ENCODE data around the gene ZNF646.
A peak's percentile ranks its signal among the peaks of the same experiment; 100 is the strongest.

Gene ZNF646

GRCh38 chr16:31112711-31113110 is 38.5 kb downstream of the ZNF646 start:
- no peak overlapping the region for H2AFZ ChIP-seq (ENCODE audit: insufficient read depth, low read length, poor library complexity)
- no peak overlapping the region for H3K4me3 ChIP-seq (ENCODE audit: low read depth, low read length)
- H3K27ac ChIP-seq (ENCODE audit: low read depth, low read length), result no peak overlapping the region
- no CpG with 5 or more reads among the region's 2 CpGs for WGBS (ENCODE audit: extremely low coverage, insufficient coverage, insufficient read length)
- H3K79me1 ChIP-seq (ENCODE audit: low read length), result peaks cover 8% of the 10 kb centered on the region
- peaks cover 1% of the 10 kb centered on the region for H3K9me3 ChIP-seq (ENCODE audit: insufficient read depth, low read depth, low read length)
- no peak overlapping the region for H2BK120ac ChIP-seq (ENCODE audit: insufficient read depth, low read length, poor library complexity)
- H4K12ac ChIP-seq (ENCODE audit: low read depth, low read length), result no peak overlapping the region
- no peak for DNase-seq
- H3K14ac ChIP-seq (ENCODE audit: low read length), result no peak overlapping the region
- no peak overlapping the region for H4K8ac ChIP-seq (ENCODE audit: low read depth, low read length)
- no peak overlapping the region for H3K4ac ChIP-seq (ENCODE audit: low read depth, low read length)
- H2AK5ac ChIP-seq (ENCODE audit: low read length), result no peak overlapping the region
- no peak overlapping the region for H2BK12ac ChIP-seq (ENCODE audit: low read length)
- H4K91ac ChIP-seq (ENCODE audit: low read depth, low read length), result no peak overlapping the region
- H3K79me2 ChIP-seq (ENCODE audit: control insufficient read depth, insufficient read depth, low read length, poor library complexity), result peaks cover 6% of the 10 kb centered on the region
- H3K23ac ChIP-seq (ENCODE audit: low read length), result no peak overlapping the region
- H3K36me3 ChIP-seq (ENCODE audit: control insufficient read depth in 1 of 2, insufficient read depth in 2 of 2, low read length in 2 of 2), result peaks cover 36 to 40% of the 10 kb centered on the region in 2 experiments
- no peak overlapping the region for H3K18ac ChIP-seq (ENCODE audit: low read length)
- peaks cover 2 to 13% of the 10 kb centered on the region in 2 experiments for H3K4me1 ChIP-seq (ENCODE audit: control insufficient read depth in 1 of 2, insufficient read depth in 2 of 2, low read length in 2 of 2)
- no peaks in the 10 kb centered on the region for H3K27me3 ChIP-seq (ENCODE audit: insufficient read depth, low read length)
- H3K4me2 ChIP-seq (ENCODE audit: low read length), result no peak overlapping the region
- H3K9ac ChIP-seq (ENCODE audit: low read length), result no peak overlapping the region
- no peak overlapping the region for H2BK5ac ChIP-seq (ENCODE audit: low read depth, low read length, poor library complexity)

GRCh38 chr16:31113121-31114120 is 39.2 kb downstream of the ZNF646 start:
- H2BK12ac ChIP-seq (ENCODE audit: low read length), result no peak overlapping the region
- peaks cover 6 to 13% of the 10 kb centered on the region in 2 experiments for H3K4me1 ChIP-seq (ENCODE audit: control insufficient read depth in 1 of 2, insufficient read depth in 2 of 2, low read length in 2 of 2)
- H4K12ac ChIP-seq (ENCODE audit: low read depth, low read length), result no peak overlapping the region
- DNase-seq, result peak; percentile 58 to 80
- no peak overlapping the region for H3K9ac ChIP-seq (ENCODE audit: low read length)
- no peak overlapping the region for H2AK5ac ChIP-seq (ENCODE audit: low read length)
- H3K79me1 ChIP-seq (ENCODE audit: low read length), result peaks cover 10% of the 10 kb centered on the region
- H3K23ac ChIP-seq (ENCODE audit: low read length), result no peak overlapping the region
- no peak overlapping the region for H2BK5ac ChIP-seq (ENCODE audit: low read depth, low read length, poor library complexity)
- no peak overlapping the region for H2AFZ ChIP-seq (ENCODE audit: insufficient read depth, low read length, poor library complexity)
- no peaks in the 10 kb centered on the region for H3K27me3 ChIP-seq (ENCODE audit: insufficient read depth, low read length)
- H3K9me3 ChIP-seq (ENCODE audit: insufficient read depth, low read depth, low read length), result peaks cover 1% of the 10 kb centered on the region
- H3K4me3 ChIP-seq (ENCODE audit: low read depth, low read length), result no peak overlapping the region
- no peak overlapping the region for H3K4me2 ChIP-seq (ENCODE audit: low read length)
- no peak overlapping the region for H4K91ac ChIP-seq (ENCODE audit: low read depth, low read length)
- no peak overlapping the region for H3K27ac ChIP-seq (ENCODE audit: low read depth, low read length)
- H3K4ac ChIP-seq (ENCODE audit: low read depth, low read length), result no peak overlapping the region
- H3K14ac ChIP-seq (ENCODE audit: low read length), result no peak overlapping the region
- no CpG with 5 or more reads among the region's 5 CpGs for WGBS (ENCODE audit: extremely low coverage, insufficient coverage, insufficient read length)
- no peak overlapping the region for H2BK120ac ChIP-seq (ENCODE audit: insufficient read depth, low read length, poor library complexity)
- H3K18ac ChIP-seq (ENCODE audit: low read length), result no peak overlapping the region
- H3K36me3 ChIP-seq (ENCODE audit: control insufficient read depth in 1 of 2, insufficient read depth in 2 of 2, low read length in 2 of 2), result peaks cover 36 to 40% of the 10 kb centered on the region in 2 experiments
- no peak overlapping the region for H4K8ac ChIP-seq (ENCODE audit: low read depth, low read length)
- peaks cover 6% of the 10 kb centered on the region for H3K79me2 ChIP-seq (ENCODE audit: control insufficient read depth, insufficient read depth, low read length, poor library complexity)

- Histone ChIP-seq H3K23ac (ENCODE audit: low read length) (no peak overlapping the region), H3K27me3 (ENCODE audit: insufficient read depth, low read length) (no peaks in the 10 kb centered on the region), H2BK120ac (ENCODE audit: insufficient read depth, low read length, poor library complexity) (no peak overlapping the region), H3K79me2 (ENCODE audit: control insufficient read depth, insufficient read depth, low read length, poor library complexity) (peaks cover 2% of the 10 kb centered on the region), H3K9me3 (ENCODE audit: insufficient read depth, low read depth, low read length) (peaks cover 1% of the 10 kb centered on the region), H2AFZ (ENCODE audit: insufficient read depth, low read length, poor library complexity) (no peak overlapping the region), H3K79me1 (ENCODE audit: low read length) (peaks cover 7% of the 10 kb centered on the region), H3K4me1 (ENCODE audit: control insufficient read depth in 1 of 2, insufficient read depth in 2 of 2, low read length in 2 of 2) (peaks cover 6 to 7% of the 10 kb centered on the region in 2 experiments), H3K9ac (ENCODE audit: low read length) (no peak overlapping the region), H4K91ac (ENCODE audit: low read depth, low read length) (no peak overlapping the region), H3K4me2 (ENCODE audit: low read length) (no peak overlapping the region), H3K27ac (ENCODE audit: low read depth, low read length) (no peak overlapping the region), H2BK12ac (ENCODE audit: low read length) (no peak overlapping the region), H3K18ac (ENCODE audit: low read length) (no peak overlapping the region), H3K14ac (ENCODE audit: low read length) (no peak overlapping the region), H4K8ac (ENCODE audit: low read depth, low read length) (no peak overlapping the region), H2BK5ac (ENCODE audit: low read depth, low read length, poor library complexity) (no peak overlapping the region), H3K36me3 (ENCODE audit: control insufficient read depth in 1 of 2, insufficient read depth in 2 of 2, low read length in 2 of 2) (peaks cover 34 to 35% of the 10 kb centered on the region in 2 experiments), H4K12ac (ENCODE audit: low read depth, low read length) (no peak overlapping the region), H3K4ac (ENCODE audit: low read depth, low read length) (no peak overlapping the region), H2AK5ac (ENCODE audit: low read length) (no peak overlapping the region), H3K4me3 (ENCODE audit: low read depth, low read length) (no peak overlapping the region)
- no CpG with 5 or more reads among the region's 8 CpGs for whole genome bisulfite sequencing (ENCODE audit: extremely low coverage, insufficient coverage, insufficient read length)
- peak in 1 of 2 donors; percentile 13 for DNase-seq
These were observed 40.2 kb downstream of the ZNF646 start for GRCh38 chr16:31114468-31114867.

GRCh38 chr16:31117384-31118222 is 43.4 kb downstream of the ZNF646 start, which contains the start of gene KAT8:
Gene KAT8 (plus strand): TSS chr16:31117664. CDS start chr16:31117682, 18 bp downstream.
- Histone ChIP-seq H3K18ac (ENCODE audit: low read length) (peak within 1 kb of the TSS; percentile 97), H3K27ac (ENCODE audit: low read depth, low read length) (peak within 1 kb of the TSS; percentile 74), H3K14ac (ENCODE audit: low read length) (peak within 1 kb of the TSS; percentile 85), H3K79me2 (ENCODE audit: control insufficient read depth, insufficient read depth, low read length, poor library complexity) (peaks cover 2% of the 10 kb centered on the region), H3K23ac (ENCODE audit: low read length) (peak within 1 kb of the TSS; percentile 8), H3K4me3 (ENCODE audit: low read depth, low read length) (peak within 1 kb of the TSS; percentile 92), H3K27me3 (ENCODE audit: insufficient read depth, low read length) (no peaks in the 10 kb centered on the region), H2BK120ac (ENCODE audit: insufficient read depth, low read length, poor library complexity) (peak within 1 kb of the TSS; percentile 79), H4K91ac (ENCODE audit: low read depth, low read length) (peak within 1 kb of the TSS; percentile 94), H3K4me1 (ENCODE audit: control insufficient read depth in 1 of 2, insufficient read depth in 2 of 2, low read length in 2 of 2) (peaks cover 6 to 7% of the 10 kb centered on the region in 2 experiments), H3K79me1 (ENCODE audit: low read length) (peaks cover 7% of the 10 kb centered on the region), H2BK5ac (ENCODE audit: low read depth, low read length, poor library complexity) (peak within 1 kb of the TSS; percentile 87), H4K8ac (ENCODE audit: low read depth, low read length) (peak within 1 kb of the TSS; percentile 97), H3K9me3 (ENCODE audit: insufficient read depth, low read depth, low read length) (no peaks in the 10 kb centered on the region), H3K4me2 (ENCODE audit: low read length) (peak within 1 kb of the TSS; percentile 78), H2BK12ac (ENCODE audit: low read length) (peak within 1 kb of the TSS; percentile 23), H3K4ac (ENCODE audit: low read depth, low read length) (peak within 1 kb of the TSS; percentile 65), H2AFZ (ENCODE audit: insufficient read depth, low read length, poor library complexity) (peak within 1 kb of the TSS; percentile 81), H2AK5ac (ENCODE audit: low read length) (no peak within 1 kb of the TSS), H3K9ac (ENCODE audit: low read length) (peak within 1 kb of the TSS; percentile 73), H4K12ac (ENCODE audit: low read depth, low read length) (peak within 1 kb of the TSS; percentile 97), H3K36me3 (ENCODE audit: control insufficient read depth in 1 of 2, insufficient read depth in 2 of 2, low read length in 2 of 2) (peaks cover 22 to 24% of the 10 kb centered on the region in 2 experiments)
- WGBS (ENCODE audit: extremely low coverage, insufficient coverage, insufficient read length), result no CpG with 5 or more reads among the region's 68 CpGs
- DNase-seq, result peak; percentile 100

Measured in trophoblast cell (in vitro differentiated cells and primary cell).